AG08396 (cell line): ENCODE measurements around the gene EEPD1.
"Not testable (repeated sequence)": the region's sequence is repeated elsewhere in the genome, so short reads cannot be mapped to it uniquely, and the experiment has no call there.

Source experiments
- DNase-seq: peaks from one replicate; pipeline ENCODE4 v3.0.0; 2012; ENCODE audit warnings: low spot score, mixed read lengths

EEPD1 gene

DNA sequence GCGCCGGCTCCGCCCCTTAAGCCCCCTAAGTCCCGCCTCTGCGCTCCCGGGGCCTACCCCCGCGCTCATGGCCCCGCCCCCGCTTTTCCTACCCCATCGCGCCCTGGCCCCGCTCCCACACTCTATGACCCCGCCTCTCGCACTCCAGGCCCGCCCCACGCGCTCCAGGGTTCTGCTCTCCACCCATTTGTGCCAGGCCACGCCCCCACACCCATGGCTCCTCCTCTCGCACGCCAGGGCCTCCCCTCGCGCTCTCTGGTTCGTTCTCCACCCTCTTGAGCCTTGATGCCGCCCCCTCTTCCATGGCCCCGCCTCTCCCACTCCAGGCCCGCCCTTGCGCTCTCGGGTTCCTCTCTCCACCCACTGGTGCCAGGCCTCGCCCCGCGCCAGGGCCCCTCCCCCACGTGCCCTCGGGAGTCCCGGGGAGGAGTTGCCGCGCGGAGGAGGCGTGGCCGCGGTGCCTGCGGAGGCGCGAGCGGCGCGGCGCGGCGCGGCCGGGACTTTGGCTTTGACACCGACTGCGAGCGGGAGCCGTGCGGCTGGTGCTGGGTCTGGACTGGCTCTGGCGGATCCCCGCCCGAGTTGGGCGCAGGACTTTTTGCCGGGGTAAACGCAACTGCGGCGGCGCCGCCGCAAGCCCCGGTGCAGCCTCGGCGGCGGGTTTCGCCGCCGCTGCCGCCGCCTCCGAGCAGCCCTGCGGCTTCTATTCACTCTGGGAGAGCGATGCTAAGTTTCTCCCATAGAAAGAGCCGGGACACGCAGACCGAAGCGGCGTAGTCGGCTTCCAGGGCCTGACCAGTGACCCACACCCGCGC is at the start of gene EEPD1:
Gene EEPD1, plus strand, starts transcription at position 499 of the 815 bp plus-strand sequence. CDS start 1,071 bp downstream, outside the sequence.
- peak; percentile 98 for DNase-seq

DNA sequence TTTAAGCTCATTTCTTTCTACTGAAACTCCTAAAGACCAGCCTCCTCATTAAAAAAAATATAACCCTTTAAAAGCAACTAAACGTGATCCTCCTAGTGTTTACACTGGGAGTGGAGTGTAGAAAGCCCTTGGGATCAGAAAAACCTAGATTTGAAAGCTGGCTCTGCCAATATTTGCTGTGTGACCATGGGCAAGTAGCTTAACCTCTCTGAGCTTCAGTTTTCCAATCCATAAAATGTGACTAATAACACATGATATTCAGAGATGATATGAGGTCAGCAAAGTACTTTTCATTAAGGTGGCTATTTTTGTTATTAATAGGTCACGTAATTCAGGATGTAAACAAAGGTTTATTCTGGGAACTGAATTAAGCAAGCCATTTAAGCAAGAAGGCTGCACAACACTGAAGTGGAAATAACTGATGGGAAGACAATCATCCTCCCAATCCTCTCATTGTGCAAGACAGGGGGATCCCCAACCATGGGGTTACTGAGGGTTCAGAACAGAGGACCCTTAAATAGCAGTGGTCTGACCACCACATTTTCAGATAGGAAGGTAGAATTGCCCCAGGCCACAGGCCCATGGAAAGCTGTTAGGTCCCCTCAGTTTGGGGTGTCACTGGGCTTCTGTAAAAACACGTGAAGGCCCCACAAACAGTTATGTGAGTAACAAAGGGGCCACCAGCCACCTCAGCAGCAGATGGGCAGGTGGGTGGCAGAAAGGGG is 49.1 kb upstream of the EEPD1 start:
- DNase-seq, result no peak

DNA sequence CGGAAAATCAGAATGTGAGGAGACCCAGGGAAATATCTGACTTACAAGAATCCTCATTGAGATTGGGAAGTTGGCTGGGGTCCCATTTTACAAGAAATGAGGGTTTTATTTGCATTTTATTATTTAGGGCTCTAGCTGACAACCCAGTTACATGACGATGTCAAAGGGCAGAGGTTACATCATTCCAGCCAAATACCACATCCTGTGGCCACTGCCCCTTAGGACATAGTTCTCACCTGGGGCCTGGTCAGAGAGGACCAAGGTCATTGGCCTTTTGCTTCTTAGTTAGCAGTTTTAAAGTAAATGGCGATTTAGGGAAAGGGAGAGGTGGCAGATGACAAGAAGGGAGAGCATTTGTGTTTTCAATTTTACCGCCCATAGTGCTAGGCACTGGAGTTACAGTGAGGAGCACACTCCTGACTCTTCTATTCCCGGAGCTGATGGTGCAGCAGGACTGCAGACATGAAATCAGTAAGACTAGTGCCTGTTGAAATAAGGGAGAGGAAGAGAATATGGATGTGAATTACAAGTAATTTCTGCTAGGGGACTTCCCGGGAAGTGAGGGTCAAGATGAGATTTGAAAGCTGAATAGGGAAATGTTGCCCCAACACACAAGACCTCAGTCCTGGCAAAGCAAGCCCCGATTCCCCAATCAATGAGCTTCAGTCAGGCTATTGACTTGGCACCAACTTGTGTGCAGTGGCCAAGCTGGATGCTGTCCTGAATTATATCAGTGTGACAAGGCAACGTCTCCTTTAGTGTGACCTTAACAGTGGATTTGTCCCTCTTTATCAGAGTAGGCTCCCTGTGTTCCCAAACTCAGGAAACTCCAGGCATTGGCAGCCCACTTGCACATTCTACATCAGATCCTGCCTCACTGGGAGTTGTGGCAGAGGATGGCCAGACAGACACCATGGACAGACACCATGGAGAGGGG is 45.8 kb upstream of the EEPD1 start:
- not testable (repeated sequence) for DNase-seq

DNA sequence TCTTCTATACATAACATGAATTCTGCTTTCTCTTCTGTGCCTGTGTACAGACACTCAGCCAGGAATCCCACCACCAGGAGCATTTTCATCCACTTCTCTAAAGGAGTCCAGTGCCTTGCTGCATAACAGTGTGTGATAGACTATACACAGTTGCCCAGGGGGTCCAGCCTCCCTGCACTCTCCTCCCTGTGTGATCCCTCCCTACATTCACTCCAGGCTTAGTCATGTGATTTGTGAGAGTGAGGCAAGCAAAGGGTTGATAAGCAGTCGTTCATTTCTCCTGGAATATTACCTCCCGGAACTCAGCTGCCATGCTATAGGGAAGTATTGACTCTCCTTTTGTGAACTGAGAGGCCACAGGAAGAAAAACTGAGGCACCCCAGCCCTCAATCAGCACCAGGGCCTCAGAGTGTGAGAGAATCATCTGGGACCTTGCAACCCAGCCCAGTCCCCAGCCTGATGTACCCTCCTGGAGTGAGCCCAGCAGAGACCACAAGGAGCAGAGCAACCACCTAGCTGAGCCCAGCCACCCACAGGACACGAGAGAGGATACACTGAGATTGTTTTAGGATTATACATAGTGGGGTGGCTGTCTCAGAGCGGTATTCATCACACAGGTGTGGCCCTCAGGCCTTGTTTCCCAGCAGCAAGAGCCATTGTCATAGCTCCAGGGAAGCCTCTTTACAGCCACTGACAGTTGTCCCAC is 45.0 kb upstream of the EEPD1 start:
- no peak for DNase-seq

DNA sequence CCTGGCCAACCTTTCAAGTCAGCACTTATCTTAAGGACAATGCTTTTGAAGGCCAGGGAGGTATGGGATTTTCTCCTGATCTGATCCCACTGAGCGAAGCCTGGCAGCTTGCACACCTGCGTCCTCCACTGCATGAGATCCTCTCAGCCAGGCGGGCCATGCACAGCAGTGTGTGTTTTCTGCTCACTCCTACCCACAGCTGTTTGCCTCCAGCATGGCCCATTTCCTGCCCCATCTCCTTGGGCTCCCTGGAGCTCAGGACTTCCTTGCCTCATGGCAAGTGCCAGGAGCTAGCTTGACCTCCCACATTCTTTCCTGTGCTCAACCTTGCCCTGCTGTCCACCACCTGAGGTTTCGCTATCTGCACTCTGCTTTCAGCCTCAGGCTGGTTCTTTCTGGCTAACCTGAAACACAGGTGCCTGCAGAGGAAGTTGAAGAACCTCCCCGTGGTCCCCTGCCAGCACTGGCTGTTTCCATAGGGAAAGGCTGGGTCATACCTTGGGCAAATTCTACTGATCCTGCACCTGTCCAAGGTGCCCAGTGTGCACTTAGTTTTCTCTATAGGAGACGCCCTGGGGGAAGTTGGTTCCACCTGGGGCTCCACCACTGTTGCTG is 43.9 kb upstream of the EEPD1 start:
- no peak for DNase-seq

DNA sequence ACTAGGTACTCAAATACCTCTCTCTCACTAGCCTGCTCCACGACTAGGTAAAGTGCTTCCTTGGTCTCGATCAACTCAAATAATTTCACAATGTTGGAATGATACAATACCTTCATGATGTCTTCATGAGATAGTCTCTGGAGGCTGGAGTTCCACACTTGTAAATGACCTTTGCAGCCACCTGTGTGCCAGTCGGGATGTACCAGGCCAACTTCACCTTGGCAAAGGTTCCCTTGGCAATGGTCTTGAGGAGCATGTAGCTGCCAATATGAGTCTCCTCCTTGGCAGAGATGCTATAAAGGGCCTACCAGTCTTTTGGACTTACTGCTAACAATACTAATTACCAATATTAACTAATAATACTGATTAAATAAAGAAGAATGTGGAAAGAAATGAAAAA is 42.5 kb upstream of the EEPD1 start:
- DNase-seq, result no peak

DNA sequence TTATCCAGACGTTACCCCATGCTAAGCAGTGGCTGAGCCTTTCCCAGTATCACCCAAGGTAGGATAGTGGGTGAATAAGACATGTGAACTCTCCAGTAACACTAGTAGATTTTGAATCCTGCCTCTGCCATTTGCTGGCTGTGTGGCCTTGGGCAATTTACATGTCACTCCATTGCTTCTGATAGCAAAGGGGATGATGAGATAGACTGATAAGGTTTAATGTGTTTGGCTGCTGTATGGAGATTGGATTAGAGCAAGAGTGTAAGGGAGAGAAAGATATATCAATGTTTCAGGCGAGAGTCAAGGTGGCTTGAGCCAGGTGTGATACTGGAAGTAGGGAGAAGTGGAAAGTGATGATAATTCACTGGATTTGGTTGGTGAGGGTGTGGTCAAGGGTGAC is 40.1 kb upstream of the EEPD1 start:
- no peak for DNase-seq

DNA sequence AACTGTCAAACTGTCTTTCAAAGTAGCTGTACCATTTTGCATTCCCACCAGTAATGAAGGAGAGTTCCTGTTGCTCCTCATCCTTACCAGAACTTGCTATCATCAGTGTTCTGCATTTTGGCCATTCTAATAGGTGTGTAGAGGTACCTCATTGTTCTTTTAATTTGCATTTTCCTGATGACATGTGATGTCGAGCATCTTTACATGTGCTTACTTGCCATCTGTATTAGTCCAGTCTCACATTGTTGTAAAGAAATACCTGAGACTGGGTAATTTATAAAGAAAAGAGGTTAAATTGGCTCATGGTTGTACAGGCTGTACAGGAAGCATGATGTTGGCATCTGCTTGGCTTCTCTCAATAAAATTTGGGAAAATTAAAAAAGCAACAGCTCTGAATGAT is 38.7 kb upstream of the EEPD1 start:
- no peak for DNase-seq

DNA sequence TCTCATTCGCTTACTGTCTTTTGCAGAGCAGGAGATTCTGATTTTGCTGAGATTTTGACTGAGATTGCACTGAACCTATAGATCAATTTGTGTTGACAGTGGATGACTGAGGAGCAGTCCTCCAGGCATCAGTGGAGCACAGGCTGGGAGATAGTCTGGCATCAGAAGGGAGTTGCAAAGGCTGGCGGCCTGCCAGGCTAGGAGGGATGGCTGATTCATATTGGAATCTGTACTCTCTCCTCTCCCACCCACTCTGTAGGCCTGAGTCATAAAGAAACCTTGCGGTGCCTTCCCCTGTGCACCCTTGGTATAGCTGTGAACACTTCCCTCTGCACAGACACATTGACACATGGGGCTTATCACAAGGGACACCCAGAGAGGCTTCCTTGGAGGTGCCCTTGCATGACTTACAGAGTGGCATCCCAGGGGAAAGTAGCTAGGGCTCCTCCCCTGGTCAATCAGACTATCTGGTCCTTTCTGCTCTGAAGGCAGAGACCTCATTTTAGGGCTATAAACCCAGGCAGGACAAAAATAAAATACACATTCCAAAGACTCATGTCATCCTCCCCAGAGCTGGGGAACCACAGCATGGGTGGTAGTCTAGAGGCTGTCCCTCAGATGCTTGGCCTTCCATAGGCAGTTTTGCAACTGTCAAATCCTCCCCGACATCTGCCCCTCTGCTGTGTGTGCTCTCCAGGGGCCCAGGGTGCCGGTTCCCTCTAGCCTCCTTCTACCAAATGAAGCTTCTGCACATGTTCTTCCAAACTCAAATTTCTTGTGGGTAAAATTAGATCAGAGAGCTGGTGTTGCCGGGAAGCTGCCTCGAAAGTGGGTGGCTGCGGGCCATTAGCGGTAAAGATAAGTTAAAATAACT is 37.4 kb upstream of the EEPD1 start:
- DNase-seq, result peak; percentile 86

DNA sequence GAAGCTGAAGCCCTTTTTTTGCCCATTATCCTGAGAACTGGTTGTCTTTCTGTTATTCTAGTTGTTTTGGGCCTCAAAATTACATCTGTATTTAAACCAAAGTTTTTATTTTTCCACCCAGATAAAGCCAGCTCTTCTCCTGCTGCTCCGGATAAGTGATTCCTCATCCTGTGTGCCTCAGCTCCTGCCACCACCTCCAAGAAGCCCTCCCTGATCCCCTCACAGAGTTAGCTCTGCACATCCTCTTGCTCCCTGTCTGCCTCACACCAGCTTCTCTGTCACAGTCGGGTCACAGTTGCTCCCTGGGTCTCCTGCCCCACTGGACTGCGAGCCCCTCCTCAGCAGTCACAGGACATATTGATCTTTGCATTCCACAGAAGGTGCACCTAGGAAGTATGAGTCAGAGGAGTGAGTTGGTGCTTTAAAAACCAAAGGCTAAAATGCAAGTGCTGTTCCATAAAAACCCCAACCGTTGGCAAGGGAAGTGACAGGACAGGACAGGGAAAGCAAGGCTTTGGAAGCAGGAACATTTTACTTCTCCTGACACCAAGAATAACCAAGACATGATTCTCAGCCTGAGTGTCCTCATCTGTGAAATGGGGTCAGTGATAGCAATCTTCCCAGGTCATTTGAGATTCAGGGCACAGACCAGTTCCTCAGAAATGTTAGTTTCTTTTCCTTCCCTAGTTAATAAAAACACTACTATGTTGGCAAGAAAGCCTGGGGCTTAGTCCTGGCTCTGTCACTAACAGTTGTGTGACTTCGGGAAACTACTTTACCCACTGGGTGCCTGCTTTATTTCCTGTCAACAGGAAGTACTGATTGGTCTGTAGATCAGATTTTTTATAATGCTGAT is 36.5 kb upstream of the EEPD1 start:
- DNase-seq, result no peak

DNA sequence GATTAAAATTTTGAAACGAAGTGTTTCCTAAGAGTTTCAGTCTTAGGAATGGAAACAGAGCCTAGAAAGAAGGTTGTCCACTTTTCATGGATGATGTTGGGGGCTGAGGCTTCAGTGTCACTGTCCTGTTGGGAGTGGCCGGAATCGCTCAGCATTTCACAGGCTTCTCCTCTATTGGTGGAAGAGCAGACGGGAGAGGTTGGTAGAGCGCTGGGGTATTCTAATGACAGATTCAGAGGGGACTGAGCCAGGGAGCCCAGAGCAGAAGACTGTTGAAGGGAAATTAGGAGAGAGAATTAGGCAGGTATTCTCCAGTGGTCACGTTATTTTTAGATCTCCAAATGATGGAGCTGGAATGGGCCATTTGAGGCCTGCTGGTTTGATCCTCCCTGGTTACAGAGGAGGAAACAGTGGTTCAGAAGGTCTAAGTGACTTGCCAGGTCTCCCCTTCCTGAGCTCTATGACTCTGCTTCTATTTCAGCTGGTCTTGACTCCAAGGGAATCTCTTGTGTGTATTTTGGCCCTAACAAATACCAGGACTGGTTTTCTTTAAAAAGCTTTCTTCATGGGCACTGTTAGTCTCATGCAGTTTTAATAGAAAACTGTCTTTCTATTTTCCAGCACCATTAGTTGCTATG is 35.7 kb upstream of the EEPD1 start:
- no peak for DNase-seq

DNA sequence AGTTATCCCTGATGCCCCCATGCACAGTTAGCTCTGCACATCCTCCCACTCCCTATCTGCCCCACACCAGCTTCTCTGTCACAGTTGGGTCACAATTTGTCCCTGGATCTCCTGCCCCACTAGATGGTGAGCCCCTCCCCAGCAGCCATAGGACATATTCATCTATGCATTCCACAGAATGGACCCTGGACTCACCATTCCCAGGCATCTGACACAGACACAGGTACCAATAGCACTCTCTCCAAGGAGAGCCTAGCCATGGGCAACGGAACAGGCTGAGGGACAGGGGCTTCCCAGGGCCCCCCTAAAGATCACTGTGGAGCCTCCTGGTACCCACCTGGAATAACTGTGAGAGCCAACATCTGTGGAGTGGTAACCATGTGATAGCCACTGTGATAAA is 34.7 kb upstream of the EEPD1 start:
- no peak for DNase-seq

DNA sequence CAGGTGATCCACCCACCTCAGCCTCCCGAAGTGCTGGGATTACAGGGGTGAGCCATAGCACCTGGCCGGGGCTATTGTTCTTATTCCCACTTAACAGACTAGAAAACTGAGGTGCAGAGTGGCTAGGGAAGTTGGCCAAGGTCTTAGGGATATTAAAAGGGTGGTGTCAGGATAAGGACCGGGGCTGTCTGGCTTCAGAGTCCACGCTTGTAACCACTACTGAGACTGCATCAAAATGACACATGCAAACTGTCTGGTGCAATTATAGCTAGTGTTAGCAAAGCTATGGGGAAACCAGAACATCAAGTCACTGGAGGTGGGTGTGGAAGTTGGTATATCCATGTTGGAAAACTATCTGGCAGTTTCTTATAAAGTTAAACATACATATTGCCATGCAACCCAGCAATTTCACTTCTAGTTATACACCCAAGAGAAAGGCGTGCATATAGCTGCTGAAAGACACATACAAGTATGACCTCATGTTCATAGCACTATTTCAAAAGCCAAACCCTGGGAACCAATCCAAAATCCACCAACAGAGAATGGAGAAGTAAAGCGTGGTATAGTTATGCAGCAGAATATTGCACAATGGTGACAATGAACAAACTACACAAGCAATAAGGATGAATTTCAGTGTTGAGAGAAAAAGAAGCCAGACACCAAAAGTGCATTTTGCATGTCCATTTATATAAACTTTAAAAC is 33.9 kb upstream of the EEPD1 start:
- DNase-seq, result peak; percentile 66

DNA sequence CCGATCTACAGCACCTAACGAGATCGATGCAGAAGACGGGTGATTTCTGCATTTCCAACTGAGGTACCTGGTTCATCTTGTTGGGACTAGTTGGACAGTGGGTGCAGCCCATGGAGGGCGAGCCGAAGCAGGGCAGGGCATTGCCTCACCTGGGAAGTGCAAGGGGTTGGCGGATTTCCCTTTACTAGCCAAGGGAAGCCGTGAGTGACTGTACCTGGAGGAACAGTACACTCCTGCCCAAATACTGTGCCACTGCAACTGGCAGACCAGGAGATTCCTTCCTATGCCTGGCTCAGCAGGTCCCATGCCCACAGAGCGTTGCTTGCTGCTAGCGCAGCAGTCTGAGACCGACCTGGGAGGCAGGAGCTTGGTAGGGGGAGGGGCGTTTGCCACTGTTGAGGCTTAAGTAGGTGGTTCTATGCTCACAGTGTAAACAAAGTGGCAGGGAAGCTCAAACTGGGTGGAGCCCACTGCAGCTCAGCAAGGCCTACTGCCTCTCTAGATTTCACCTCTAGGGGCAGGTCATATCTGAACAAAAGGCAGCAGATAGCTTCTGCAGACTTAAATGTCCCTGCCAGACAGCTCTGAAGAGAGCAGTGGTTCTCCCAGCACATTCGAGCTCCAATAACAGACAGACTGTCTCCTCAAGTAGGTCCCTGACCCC is 32.9 kb upstream of the EEPD1 start:
- DNase-seq, result not testable (repeated sequence)

DNA sequence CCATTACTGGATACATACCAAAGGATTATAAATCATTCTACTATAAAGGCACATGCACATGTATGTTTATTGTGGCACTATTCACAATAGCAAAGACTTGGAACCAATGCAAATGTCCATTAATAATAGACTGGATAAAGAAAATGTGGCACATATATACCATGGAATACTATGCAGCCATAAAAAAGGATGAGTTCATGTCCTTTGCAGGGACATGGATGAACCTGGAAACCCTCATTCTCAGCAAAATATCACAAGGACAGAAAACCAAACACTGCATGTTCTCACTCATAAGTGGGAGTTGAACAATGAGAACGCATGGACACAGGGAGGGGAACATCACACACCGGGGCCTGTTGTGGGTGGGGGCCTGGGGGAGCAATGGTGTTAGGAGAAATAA is 27.4 kb upstream of the EEPD1 start:
- not testable (repeated sequence) for DNase-seq

DNA sequence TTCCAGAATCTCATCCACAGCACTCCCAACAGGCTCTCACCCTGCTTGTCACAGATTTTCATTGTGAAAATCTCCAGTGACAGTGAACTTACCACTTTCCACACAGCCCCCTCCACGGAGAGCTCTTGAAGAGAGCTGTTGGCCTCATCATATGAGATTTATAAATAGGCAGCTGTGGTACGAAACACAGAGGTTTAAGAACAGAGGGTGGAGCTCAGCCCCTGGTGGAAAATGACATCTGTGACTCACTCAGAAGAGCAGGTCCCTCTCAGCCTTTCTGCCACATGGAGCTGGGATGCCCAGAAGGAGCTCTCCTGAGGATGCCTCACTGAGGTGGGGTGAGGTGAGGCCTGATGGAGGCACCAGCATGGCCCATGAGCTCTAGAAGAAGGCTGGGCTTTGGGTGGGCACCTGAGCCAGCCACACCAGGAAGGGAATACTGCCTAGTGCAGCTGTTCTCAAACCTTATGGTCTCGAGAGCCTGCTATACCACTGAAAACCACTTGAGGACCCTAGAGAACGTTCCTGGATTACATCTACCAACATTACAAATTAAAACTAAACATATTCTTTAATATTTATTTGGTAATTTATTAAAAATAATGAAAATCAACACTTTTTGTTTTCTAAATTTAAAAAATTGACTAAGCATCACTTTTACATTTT is 25.8 kb upstream of the EEPD1 start:
- no peak for DNase-seq

DNA sequence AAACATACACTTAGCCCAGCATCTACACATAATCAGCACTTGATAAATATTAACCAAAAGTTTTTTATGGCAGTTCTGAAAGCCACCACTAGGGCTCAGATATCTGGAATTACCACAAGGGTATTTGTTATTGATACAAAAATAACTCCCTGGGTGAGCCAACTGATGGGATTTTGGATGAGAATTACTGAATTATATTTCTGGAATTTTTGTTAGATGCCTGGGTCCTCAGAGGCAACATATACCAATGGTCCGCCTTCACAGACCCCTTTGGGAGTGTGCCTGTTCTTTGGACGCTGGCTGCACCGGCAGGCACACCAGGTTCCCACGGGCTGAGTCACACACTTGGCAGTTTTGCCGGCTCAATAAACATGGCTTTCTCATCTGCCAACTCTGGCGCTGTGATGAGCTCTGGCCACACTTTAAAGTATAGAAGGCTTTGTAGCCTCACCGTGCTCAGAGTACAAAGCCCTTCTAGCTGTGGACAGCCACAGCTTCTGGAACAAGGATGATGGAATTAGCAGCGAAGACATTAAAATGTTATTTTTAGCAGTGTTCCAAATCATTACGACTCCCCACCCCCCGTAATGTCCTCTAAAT is 24.5 kb upstream of the EEPD1 start:
- DNase-seq, result peak; percentile 77
